GM18505 (cell line): ENCODE data around the gene KSR1.
"Not testable (repeated sequence)": the region's sequence is repeated elsewhere in the genome, so short reads cannot be mapped to it uniquely, and the experiment has no call there.

Source experiments
- ATAC-seq: cut with Tn5 transposase; IDR thresholded peaks from one replicate; pipeline ENCODE4 v1.9.1; 2021; ENCODE audit not compliant: unreplicated experiment
- POLR2A ChIP-seq: IDR thresholded peaks from 4 replicates; pipeline ENCODE4 v1.6.1; 2011; ENCODE audit warnings: borderline replicate concordance; ENCODE audit not compliant: insufficient read depth, insufficient read length; ENCODE audit errors: extremely low read depth

Gene KSR1

GRCh38 chr17:27663936-27664605, 207.8 kb downstream of the KSR1 start:
- no peak for ATAC-seq
- TF ChIP-seq POLR2A, result no peak

DNA sequence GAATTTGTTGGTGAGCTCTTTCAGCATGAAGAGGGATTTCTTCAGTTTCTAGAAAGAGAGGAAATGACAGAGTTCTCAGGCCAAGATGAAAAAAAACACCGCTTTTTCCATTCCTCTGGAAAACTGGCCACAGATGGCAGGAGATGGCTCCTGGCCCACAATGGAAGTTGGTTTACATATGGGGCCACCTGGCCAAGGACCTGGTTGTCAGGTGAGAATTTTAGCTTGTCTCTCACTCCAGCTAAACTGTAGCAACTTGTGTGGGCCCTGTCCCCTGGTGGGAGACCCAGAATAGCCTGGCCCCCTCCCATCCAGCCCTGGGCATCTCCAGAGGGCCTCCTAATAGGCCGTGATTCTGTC, 208.3 kb downstream of the KSR1 start:
- TF ChIP-seq POLR2A, result no peak
- no peak for ATAC-seq

DNA sequence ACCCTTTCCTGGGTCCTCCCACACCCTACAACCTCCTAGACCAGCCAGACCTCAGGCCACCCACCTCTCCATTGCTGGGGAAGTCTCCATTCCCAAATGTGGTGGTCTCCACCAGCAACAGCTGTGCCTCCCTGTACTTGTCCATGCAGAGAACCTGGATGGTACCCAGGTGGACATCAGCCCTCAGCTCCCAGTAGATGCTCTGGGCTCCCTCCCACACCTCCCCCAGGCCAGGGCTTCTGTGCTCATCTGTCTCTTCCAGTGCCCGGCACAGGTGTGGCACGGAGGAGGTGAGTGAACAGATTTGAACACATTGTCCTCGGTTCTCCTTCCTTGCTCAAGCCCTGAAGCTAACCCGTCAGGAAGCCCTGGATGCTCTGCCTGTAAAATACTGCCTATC, 209.3 kb downstream of the KSR1 start:
- TF ChIP-seq POLR2A, result no peak
- ATAC-seq, result no peak

DNA sequence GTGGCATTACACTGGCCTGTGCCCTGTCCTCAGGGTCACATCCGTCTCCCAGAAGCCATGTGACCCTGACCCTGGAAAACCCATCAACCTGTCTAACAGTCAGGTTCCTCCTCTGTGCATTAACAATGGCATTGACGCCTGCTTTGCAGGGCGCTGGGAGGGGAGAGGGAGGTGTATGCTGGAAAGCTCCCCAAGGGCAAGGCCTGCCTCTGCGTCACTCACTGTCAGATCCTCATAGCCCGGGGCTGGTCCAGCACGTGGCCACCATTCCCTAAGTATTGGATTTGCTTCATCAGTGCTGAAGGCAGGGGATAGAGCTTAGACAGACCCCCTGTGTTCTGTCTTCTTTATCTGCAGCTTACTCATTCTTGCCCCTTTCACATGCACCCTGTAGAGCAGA, 210.0 kb downstream of the KSR1 start:
- not testable (repeated sequence) for ATAC-seq

- no peak for TF ChIP-seq POLR2A
- no peak for ATAC-seq
Measured at GRCh38 chr17:27666831-27667560, 210.7 kb downstream of the KSR1 start.

GRCh38 chr17:27667656-27668487, 211.6 kb downstream of the KSR1 start:
- no peak for TF ChIP-seq POLR2A
- no peak for ATAC-seq

GRCh38 chr17:27668488-27668823, 212.2 kb downstream of the KSR1 start:
- no peak for TF ChIP-seq POLR2A
- no peak for ATAC-seq

- no peak for ATAC-seq
Measured at GRCh38 chr17:27669136-27669535, 212.9 kb downstream of the KSR1 start.

GRCh38 chr17:27669850-27670249, 213.6 kb downstream of the KSR1 start:
- ATAC-seq, result no peak
- no peak for TF ChIP-seq POLR2A

More at GRCh38 chr17:27669136-27669535, 212.9 kb downstream of the KSR1 start:
- no peak for TF ChIP-seq POLR2A

- TF ChIP-seq POLR2A, result no peak
- no peak for ATAC-seq
Measured at GRCh38 chr17:27670791-27671590, 214.7 kb downstream of the KSR1 start.

- ATAC-seq, result no peak
Measured at GRCh38 chr17:27671591-27671910, 215.3 kb downstream of the KSR1 start.

DNA sequence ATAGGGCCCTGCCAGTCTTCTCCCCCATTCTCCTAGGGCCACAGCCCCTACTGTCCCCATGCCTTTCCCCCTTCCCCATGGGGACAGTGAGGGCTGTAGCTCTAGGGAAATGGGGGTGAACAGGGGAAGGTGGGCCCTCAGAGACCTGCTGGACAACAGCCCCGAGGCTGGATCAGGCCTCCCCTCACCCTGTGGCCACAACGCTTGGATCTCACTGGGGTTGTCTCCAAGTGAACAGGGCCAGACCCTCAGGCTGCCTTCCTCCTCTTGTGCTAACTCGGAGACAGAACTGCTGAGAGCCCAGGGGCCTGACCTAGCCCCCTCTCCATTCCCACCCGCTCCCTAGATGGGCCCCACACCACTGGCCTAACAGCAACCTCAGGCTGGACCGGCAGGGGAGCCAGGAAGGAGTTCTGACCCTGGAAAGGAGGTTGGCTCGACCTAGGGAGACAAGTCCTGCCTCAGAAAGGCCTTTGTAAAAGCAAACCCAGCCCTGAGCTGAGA, 215.8 kb downstream of the KSR1 start:
- ATAC-seq, result not testable (repeated sequence)

More at GRCh38 chr17:27671591-27671910, 215.3 kb downstream of the KSR1 start:
- no peak for TF ChIP-seq POLR2A

- ATAC-seq, result no peak
- no peak for TF ChIP-seq POLR2A
Measured at GRCh38 chr17:27674335-27674734, 218.1 kb downstream of the KSR1 start.
